Loucy (cell line): ENCODE measurements around the gene DMBT1.

ENCODE experiments used
- CTCF ChIP-seq: fragments of 200-600 bp; sonication (generic); conservative IDR thresholded peaks from 2 replicates; pipeline ENCODE4 v1.5.1; 2014; ENCODE audit warnings: mild to moderate bottlenecking, antibody characterized with exemption, low read length
- EZH2phosphoT487 ChIP-seq: fragments of 200-600 bp; IDR thresholded peaks from 2 replicates; pipeline ENCODE4 v1.6.1; 2018; ENCODE audit warnings: antibody characterized with exemption, mild to moderate bottlenecking, moderate library complexity, borderline replicate concordance

- TF ChIP-seq CTCF (no peak), EZH2phosphoT487 (no peak)
These were observed 127.9 kb downstream of the DMBT1 start for GRCh38 chr10:122688293-122688989.
